NK-92 (cell line): ENCODE data around the gene PRDM12.

Experiments
- DNase-seq: peaks from one replicate; lab custom pipeline; 2025; ENCODE audit not compliant: unreplicated experiment; lab: John Stamatoyannopoulos, UW

PRDM12 gene

GRCh38 chr9:130714586-130715110, 50.3 kb downstream of the PRDM12 start:
- DNase-seq, result no peak

GRCh38 chr9:130715270-130715669, 50.9 kb downstream of the PRDM12 start:
- no peak for DNase-seq

- no peak for DNase-seq
Observed at GRCh38 chr9:130718562-130718961, 54.2 kb downstream of the PRDM12 start.

GRCh38 chr9:130720762-130721161, 56.4 kb downstream of the PRDM12 start:
- DNase-seq, result no peak

GRCh38 chr9:130728721-130729120, 64.3 kb downstream of the PRDM12 start:
- no peak for DNase-seq

GRCh38 chr9:130729145-130729544, 64.8 kb downstream of the PRDM12 start:
- DNase-seq, result no peak

- no peak for DNase-seq
Observed at GRCh38 chr9:130731355-130731754, 67.0 kb downstream of the PRDM12 start.

GRCh38 chr9:130732136-130732535, 67.7 kb downstream of the PRDM12 start:
- no peak for DNase-seq
